Non-pigmented ciliary epithelial cell (primary cell): Measurements from ENCODE around the gene LRRC23.

Experiments used
- DNase-seq: peaks from one replicate; pipeline ENCODE4 v3.0.0-alpha.2; 2010; ENCODE audit warnings: low read depth

LRRC23 gene

GRCh38 chr12:6958609-6959057 is 54.0 kb downstream of the LRRC23 start:
- DNase-seq, result no peak

GRCh38 chr12:6959058-6959804 is 54.6 kb downstream of the LRRC23 start:
- DNase-seq, result no peak

- DNase-seq, result no peak
Observed at GRCh38 chr12:6959805-6960592, 55.4 kb downstream of the LRRC23 start.

- DNase-seq, result no peak
Observed at GRCh38 chr12:6960593-6961277, 56.1 kb downstream of the LRRC23 start.

- no peak for DNase-seq
Observed at GRCh38 chr12:6961278-6961694, 56.7 kb downstream of the LRRC23 start.

GRCh38 chr12:6961695-6962284 is 57.2 kb downstream of the LRRC23 start:
- DNase-seq, result no peak

GRCh38 chr12:6962285-6963015 is 57.8 kb downstream of the LRRC23 start:
- no peak for DNase-seq

GRCh38 chr12:6963016-6963731 is 58.6 kb downstream of the LRRC23 start:
- no peak for DNase-seq
